ENCODE data around the gene SELL. TPM values are rescaled to one million over a fixed set of nuclear protein-coding genes. Genes with fewer than 3 reads are reported as not detected.
"Not testable (repeated sequence)": the region's sequence is repeated elsewhere in the genome, so short reads cannot be mapped to it uniquely, and the experiment has no call there.

The SELL gene
- polyA plus RNA-seq, 1 donor = 2.1 TPM

DNA sequence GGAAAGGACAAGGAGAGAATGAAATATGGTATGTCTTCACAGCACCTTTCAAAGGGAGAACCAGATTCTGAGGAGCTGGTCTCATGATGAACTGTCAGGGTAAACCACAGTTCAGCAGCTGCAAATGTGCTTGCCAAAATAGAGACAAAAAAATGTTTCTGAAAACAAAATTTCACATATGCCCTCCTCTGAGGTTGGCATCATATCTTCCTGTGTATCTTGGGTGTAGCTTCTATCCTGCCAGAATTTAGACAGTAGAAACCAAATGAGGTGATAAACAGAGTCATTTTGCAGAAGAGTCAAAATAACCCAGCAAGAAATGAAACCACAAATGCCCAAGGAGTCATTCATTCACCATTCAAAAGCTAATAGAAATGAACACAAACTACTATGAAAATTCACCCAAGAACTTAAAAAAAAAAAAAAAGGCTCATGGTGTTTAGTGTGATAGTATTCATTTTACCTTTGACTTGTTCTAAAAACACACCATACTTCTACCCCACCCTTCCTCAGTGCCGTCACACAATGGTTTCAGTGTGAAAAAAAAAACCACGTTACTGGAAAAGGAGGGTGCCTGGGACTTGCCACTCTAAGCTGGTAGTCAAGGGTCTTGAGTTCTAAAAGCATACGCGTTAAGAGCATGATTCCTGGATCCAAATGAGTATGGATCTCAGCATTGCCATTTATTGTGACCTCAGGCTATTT, 18.5 kb downstream of the SELL start:
- Histone ChIP-seq H3K4me3 (ENCODE audit: low read length) (no peak overlapping the region), H3K9me3 (ENCODE audit: control insufficient read depth, low read depth, low read length) (no peaks in the 10 kb centered on the region), H3K4me1 (ENCODE audit: control insufficient read depth, insufficient read depth, low read length) (no peaks in the 10 kb centered on the region), H3K27ac (ENCODE audit: low read length) (no peak overlapping the region), H3K36me3 (ENCODE audit: control insufficient read depth, insufficient read depth, low read length) (no peaks in the 10 kb centered on the region), H3K27me3 (ENCODE audit: control insufficient read depth, insufficient read depth, low read length) (peaks cover 2% of the 10 kb centered on the region)
- WGBS (ENCODE audit: insufficient coverage, low lambda C conversion rate) = no CpG with 5 or more reads among the region's 4 CpGs
- no peak for DNase-seq

DNA sequence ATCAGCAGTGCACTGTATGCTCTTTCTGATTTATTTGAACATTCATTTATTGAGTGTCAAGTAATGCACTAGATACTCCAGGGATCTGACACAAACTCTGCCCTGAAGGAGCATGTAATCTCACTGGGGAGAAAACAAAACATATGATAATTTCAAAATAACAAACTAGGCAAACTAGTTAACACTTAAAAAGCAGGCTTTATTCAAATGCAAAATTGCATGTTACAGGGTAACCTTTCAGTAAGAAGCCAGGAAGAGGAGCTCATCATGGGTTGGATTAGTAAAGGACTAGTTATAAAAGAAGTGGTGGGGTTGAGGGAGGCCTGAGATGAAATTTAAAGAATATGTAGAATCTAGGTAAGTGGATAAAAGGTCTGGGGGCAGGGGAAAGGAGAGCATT, 20.9 kb downstream of the SELL start:
- Histone ChIP-seq H3K27me3 (ENCODE audit: control insufficient read depth, insufficient read depth, low read length) (peaks cover 2% of the 10 kb centered on the region), H3K36me3 (ENCODE audit: control insufficient read depth, insufficient read depth, low read length) (no peaks in the 10 kb centered on the region), H3K9me3 (ENCODE audit: control insufficient read depth, low read depth, low read length) (no peaks in the 10 kb centered on the region), H3K4me1 (ENCODE audit: control insufficient read depth, insufficient read depth, low read length) (no peaks in the 10 kb centered on the region), H3K27ac (ENCODE audit: low read length) (no peak overlapping the region), H3K4me3 (ENCODE audit: low read length) (no peak overlapping the region)
- DNase-seq = no peak

DNA sequence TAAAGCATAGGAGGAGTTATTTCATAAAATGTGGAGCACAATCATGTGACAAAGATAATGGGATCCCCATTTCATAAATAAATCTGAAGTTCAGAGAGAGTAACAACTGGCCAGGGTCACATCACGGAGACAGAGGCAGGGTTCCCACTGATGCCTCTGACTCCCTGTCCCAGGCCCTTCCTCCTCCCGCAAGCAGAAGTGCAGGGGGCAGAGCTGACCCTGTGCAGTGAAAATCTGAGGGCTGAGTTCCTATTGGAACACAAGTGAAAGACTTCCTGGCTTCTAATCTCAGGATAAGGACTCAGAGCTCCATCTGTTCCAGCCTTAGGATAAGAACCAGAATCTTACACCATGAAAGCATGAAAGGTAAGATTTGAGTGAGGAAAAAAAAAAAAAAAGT, 22.0 kb downstream of the SELL start:
- no peaks in the 10 kb centered on the region for H3K9me3 ChIP-seq (ENCODE audit: control insufficient read depth, low read depth, low read length)
- no peaks in the 10 kb centered on the region for H3K27me3 ChIP-seq (ENCODE audit: control insufficient read depth, insufficient read depth, low read length)
- H3K36me3 ChIP-seq (ENCODE audit: control insufficient read depth, insufficient read depth, low read length) = no peaks in the 10 kb centered on the region
- H3K27ac ChIP-seq (ENCODE audit: low read length) = no peak overlapping the region
- H3K4me1 ChIP-seq (ENCODE audit: control insufficient read depth, insufficient read depth, low read length) = no peaks in the 10 kb centered on the region
- no CpG with 5 or more reads among the region's 2 CpGs for WGBS (ENCODE audit: insufficient coverage, low lambda C conversion rate)
- H3K4me3 ChIP-seq (ENCODE audit: low read length) = no peak overlapping the region
- no peak for DNase-seq

DNA sequence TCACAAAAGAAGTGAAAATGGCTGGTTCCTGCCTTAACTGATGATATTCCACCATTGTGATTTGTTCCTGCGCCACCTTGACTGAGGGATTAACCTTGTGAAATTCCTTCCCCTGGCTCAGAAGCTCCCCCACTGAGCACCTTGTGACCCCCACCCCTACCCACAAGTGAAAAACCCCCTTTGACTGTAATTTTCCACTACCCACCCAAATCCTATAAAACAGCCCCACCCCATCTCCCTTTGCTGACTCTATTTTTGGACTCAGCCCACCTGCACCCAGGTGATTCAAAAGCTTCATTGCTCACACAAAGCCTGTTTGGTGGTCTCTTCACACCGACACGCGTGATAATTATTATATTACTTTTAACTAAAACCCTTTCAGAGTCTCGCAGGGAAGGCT, 23.0 kb downstream of the SELL start:
- not testable (repeated sequence) for H3K4me1 ChIP-seq (ENCODE audit: control insufficient read depth, insufficient read depth, low read length); H3K27ac ChIP-seq (ENCODE audit: low read length); H3K36me3 ChIP-seq (ENCODE audit: control insufficient read depth, insufficient read depth, low read length); H3K4me3 ChIP-seq (ENCODE audit: low read length); H3K9me3 ChIP-seq (ENCODE audit: control insufficient read depth, low read depth, low read length); DNase-seq; H3K27me3 ChIP-seq (ENCODE audit: control insufficient read depth, insufficient read depth, low read length)
- 100% methylated on average over 1 of the region's 5 CpGs for WGBS (ENCODE audit: insufficient coverage, low lambda C conversion rate)

DNA sequence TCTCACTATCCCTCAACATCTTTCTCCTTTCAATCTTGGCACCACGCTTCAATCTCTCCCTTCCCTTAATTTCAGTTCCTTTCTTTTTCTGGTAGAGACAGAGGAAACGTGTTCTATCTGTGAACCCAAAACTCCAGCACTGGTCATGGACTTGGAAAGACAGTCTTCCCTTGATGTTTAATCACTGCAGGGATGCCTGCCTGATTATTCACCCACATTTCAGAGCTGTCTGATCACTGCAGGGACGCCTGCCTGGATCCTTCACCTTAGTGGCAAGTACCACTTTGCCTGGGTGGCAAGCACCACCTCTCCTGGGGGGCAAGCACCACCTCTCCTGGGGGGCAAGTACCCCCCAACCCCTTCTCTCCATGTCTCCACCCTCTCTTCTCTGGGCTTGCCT, 27.8 kb downstream of the SELL start:
- Histone ChIP-seq H3K4me1 (ENCODE audit: control insufficient read depth, insufficient read depth, low read length) (no peaks in the 10 kb centered on the region), H3K27me3 (ENCODE audit: control insufficient read depth, insufficient read depth, low read length) (peaks cover 3% of the 10 kb centered on the region), H3K36me3 (ENCODE audit: control insufficient read depth, insufficient read depth, low read length) (no peaks in the 10 kb centered on the region), H3K27ac (ENCODE audit: low read length) (no peak overlapping the region), H3K9me3 (ENCODE audit: control insufficient read depth, low read depth, low read length) (no peaks in the 10 kb centered on the region), H3K4me3 (ENCODE audit: low read length) (no peak overlapping the region)
- 93% methylated on average over 1 of the region's 3 CpGs for WGBS (ENCODE audit: insufficient coverage, low lambda C conversion rate)
- no peak for DNase-seq

DNA sequence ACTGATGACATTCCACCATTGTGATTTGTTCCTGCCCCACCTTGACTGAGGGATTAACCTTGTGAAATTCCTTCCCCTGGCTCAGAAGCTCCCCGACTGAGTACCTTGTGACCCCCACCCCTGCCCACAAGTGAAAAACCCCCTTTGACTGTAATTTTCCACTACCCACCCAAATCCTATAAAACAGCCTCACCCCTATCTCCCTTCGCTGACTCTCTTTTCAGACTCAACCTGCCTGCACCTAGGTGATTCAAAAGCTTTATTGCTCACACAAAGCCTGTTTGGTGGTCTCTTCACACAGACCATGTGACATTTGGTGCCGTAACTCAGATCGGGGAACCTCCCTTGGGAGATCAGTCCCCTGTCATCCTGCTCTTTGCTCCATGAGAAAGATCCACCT, 28.3 kb downstream of the SELL start:
- H3K27ac ChIP-seq (ENCODE audit: low read length); H3K27me3 ChIP-seq (ENCODE audit: control insufficient read depth, insufficient read depth, low read length); H3K4me1 ChIP-seq (ENCODE audit: control insufficient read depth, insufficient read depth, low read length); H3K4me3 ChIP-seq (ENCODE audit: low read length); DNase-seq; H3K9me3 ChIP-seq (ENCODE audit: control insufficient read depth, low read depth, low read length); H3K36me3 ChIP-seq (ENCODE audit: control insufficient read depth, insufficient read depth, low read length): not testable (repeated sequence)
- WGBS (ENCODE audit: insufficient coverage, low lambda C conversion rate) = 86% methylated on average over 1 of the region's 4 CpGs

GRCh38 chr1:169682071-169682470, 29.3 kb downstream of the SELL start:
- WGBS (ENCODE audit: insufficient coverage, low lambda C conversion rate) = 24% methylated on average over 2 of the region's 2 CpGs
- H3K27ac ChIP-seq (ENCODE audit: low read length) = no peak overlapping the region
- no peak overlapping the region for H3K4me3 ChIP-seq (ENCODE audit: low read length)
- no peaks in the 10 kb centered on the region for H3K9me3 ChIP-seq (ENCODE audit: control insufficient read depth, low read depth, low read length)
- no peaks in the 10 kb centered on the region for H3K36me3 ChIP-seq (ENCODE audit: control insufficient read depth, insufficient read depth, low read length)
- H3K4me1 ChIP-seq (ENCODE audit: control insufficient read depth, insufficient read depth, low read length) = no peaks in the 10 kb centered on the region
- H3K27me3 ChIP-seq (ENCODE audit: control insufficient read depth, insufficient read depth, low read length) = peaks cover 3% of the 10 kb centered on the region
- DNase-seq = no peak

DNA sequence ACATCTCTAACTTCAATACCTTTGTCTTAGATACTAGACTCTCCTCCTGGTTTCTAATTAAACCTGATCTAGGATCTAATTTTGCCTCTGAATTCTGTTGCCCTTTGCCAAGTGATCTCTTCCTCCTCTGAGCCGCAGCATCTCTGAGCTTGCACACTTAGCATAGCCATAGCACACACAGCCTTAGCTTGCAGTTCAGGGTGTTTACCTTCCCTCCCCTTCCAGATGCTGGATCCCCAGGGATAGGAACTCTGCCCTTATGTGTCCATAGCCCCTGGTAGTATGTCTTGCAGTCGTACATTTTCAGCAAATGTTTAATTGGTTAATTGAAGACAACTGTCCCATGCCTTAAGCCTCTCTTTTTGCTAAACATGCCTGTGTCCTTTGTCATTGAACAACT, 30.3 kb downstream of the SELL start:
- no peaks in the 10 kb centered on the region for H3K36me3 ChIP-seq (ENCODE audit: control insufficient read depth, insufficient read depth, low read length)
- peaks cover 3% of the 10 kb centered on the region for H3K27me3 ChIP-seq (ENCODE audit: control insufficient read depth, insufficient read depth, low read length)
- H3K9me3 ChIP-seq (ENCODE audit: control insufficient read depth, low read depth, low read length) = no peaks in the 10 kb centered on the region
- no peak for DNase-seq
- H3K4me1 ChIP-seq (ENCODE audit: control insufficient read depth, insufficient read depth, low read length) = no peaks in the 10 kb centered on the region
- no peak overlapping the region for H3K4me3 ChIP-seq (ENCODE audit: low read length)
- 71% methylated on average over 1 of the region's 2 CpGs for WGBS (ENCODE audit: insufficient coverage, low lambda C conversion rate)
- H3K27ac ChIP-seq (ENCODE audit: low read length) = no peak overlapping the region

- H3K9me3 ChIP-seq (ENCODE audit: control insufficient read depth, low read depth, low read length) = no peaks in the 10 kb centered on the region
- peaks cover 3% of the 10 kb centered on the region for H3K27me3 ChIP-seq (ENCODE audit: control insufficient read depth, insufficient read depth, low read length)
- no peak for DNase-seq
- 28% methylated on average over 2 of the region's 6 CpGs for WGBS (ENCODE audit: insufficient coverage, low lambda C conversion rate)
- H3K4me1 ChIP-seq (ENCODE audit: control insufficient read depth, insufficient read depth, low read length) = no peaks in the 10 kb centered on the region
- H3K4me3 ChIP-seq (ENCODE audit: low read length) = no peak overlapping the region
- H3K27ac ChIP-seq (ENCODE audit: low read length) = no peak overlapping the region
- H3K36me3 ChIP-seq (ENCODE audit: control insufficient read depth, insufficient read depth, low read length) = no peaks in the 10 kb centered on the region
Measured at GRCh38 chr1:169680377-169681019, 30.9 kb downstream of the SELL start.

- Histone ChIP-seq H3K27me3 (ENCODE audit: control insufficient read depth, insufficient read depth, low read length) (peaks cover 3% of the 10 kb centered on the region), H3K9me3 (ENCODE audit: control insufficient read depth, low read depth, low read length) (no peaks in the 10 kb centered on the region), H3K27ac (ENCODE audit: low read length) (no peak overlapping the region), H3K4me3 (ENCODE audit: low read length) (no peak overlapping the region), H3K4me1 (ENCODE audit: control insufficient read depth, insufficient read depth, low read length) (no peaks in the 10 kb centered on the region), H3K36me3 (ENCODE audit: control insufficient read depth, insufficient read depth, low read length) (no peaks in the 10 kb centered on the region)
- DNase-seq = no peak
- 100% methylated on average over 1 of the region's 3 CpGs for WGBS (ENCODE audit: insufficient coverage, low lambda C conversion rate)
Measured at GRCh38 chr1:169679692-169680091, 31.7 kb downstream of the SELL start.

DNA sequence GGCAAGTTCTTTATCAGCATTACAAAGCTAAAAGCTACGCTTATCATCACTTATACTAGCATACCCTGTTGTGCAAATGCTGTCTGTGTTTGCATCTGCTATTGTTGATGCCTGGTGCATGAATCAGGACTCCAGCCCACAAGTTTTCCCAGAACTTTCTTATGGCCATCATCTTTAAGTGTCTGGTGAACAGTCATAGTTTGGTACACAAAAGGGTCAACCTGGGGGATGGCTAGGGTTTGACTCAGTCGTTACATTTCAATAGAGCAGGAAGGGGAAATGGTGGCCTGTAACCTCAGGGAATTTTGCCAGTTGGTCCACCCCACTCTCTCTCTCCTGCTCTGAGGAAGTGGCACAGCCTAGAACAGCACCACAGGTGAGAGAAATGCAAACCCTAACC, 35.4 kb downstream of the SELL start:
- no peak overlapping the region for H3K4me3 ChIP-seq (ENCODE audit: low read length)
- DNase-seq = no peak
- H3K9me3 ChIP-seq (ENCODE audit: control insufficient read depth, low read depth, low read length) = no peaks in the 10 kb centered on the region
- H3K27ac ChIP-seq (ENCODE audit: low read length) = no peak overlapping the region
- no peaks in the 10 kb centered on the region for H3K4me1 ChIP-seq (ENCODE audit: control insufficient read depth, insufficient read depth, low read length)
- H3K36me3 ChIP-seq (ENCODE audit: control insufficient read depth, insufficient read depth, low read length) = no peaks in the 10 kb centered on the region
- no CpG with 5 or more reads among the region's 2 CpGs for WGBS (ENCODE audit: insufficient coverage, low lambda C conversion rate)
- H3K27me3 ChIP-seq (ENCODE audit: control insufficient read depth, insufficient read depth, low read length) = no peaks in the 10 kb centered on the region

All from large intestine (tissue), 3 donors.